GM21528 (cell line): ENCODE results near the gene IGSF9B.

Experiments
- ATAC-seq: cut with Tn5 transposase; IDR thresholded peaks from one replicate; pipeline ENCODE4 v1.9.1; 2021; ENCODE audit warnings: mild to moderate bottlenecking, moderate library complexity; ENCODE audit not compliant: unreplicated experiment, low FRiP score

Gene IGSF9B

GRCh38 chr11:133903875-133904817 is 52.6 kb downstream of the IGSF9B start:
- no peak for ATAC-seq

- ATAC-seq: no peak
These were observed 53.7 kb downstream of the IGSF9B start for GRCh38 chr11:133903056-133903455.

GRCh38 chr11:133902506-133902905 is 54.3 kb downstream of the IGSF9B start:
- ATAC-seq: no peak

GRCh38 chr11:133901999-133902398 is 54.8 kb downstream of the IGSF9B start:
- ATAC-seq: no peak

- ATAC-seq: no peak
These were observed 55.5 kb downstream of the IGSF9B start for GRCh38 chr11:133901316-133901715.

- no peak for ATAC-seq
These were observed 56.3 kb downstream of the IGSF9B start for GRCh38 chr11:133900176-133901105.

GRCh38 chr11:133898770-133899115 is 58.0 kb downstream of the IGSF9B start:
- no peak for ATAC-seq

GRCh38 chr11:133898031-133898769 is 58.6 kb downstream of the IGSF9B start:
- ATAC-seq: no peak

- no peak for ATAC-seq
These were observed 59.5 kb downstream of the IGSF9B start for GRCh38 chr11:133897331-133897650.

- no peak for ATAC-seq
These were observed 60.0 kb downstream of the IGSF9B start for GRCh38 chr11:133896642-133897330.

GRCh38 chr11:133896028-133896427 is 60.7 kb downstream of the IGSF9B start:
- ATAC-seq: no peak

- peak; percentile 29 for ATAC-seq
These were observed 61.2 kb downstream of the IGSF9B start for GRCh38 chr11:133895551-133895950.

GRCh38 chr11:133895061-133895479 is 61.7 kb downstream of the IGSF9B start:
- ATAC-seq: peak; percentile 63

GRCh38 chr11:133893381-133893780 is 63.4 kb downstream of the IGSF9B start:
- no peak for ATAC-seq

GRCh38 chr11:133892584-133893380 is 64.0 kb downstream of the IGSF9B start:
- no peak for ATAC-seq

GRCh38 chr11:133892126-133892525 is 64.6 kb downstream of the IGSF9B start:
- ATAC-seq: no peak

- ATAC-seq: no peak
These were observed 66.9 kb downstream of the IGSF9B start for GRCh38 chr11:133889893-133890292.

- ATAC-seq: no peak
These were observed 67.6 kb downstream of the IGSF9B start for GRCh38 chr11:133889188-133889587.

GRCh38 chr11:133887692-133888332 is 69.0 kb downstream of the IGSF9B start:
- ATAC-seq: no peak
